HL-60 (cell line): ENCODE results near the gene PPP1R16B.
A peak's percentile ranks its signal among the peaks of the same experiment; 100 is the strongest.

Experiments
- DNase-seq, 2 experiments: peaks; one replicate each; pipeline ENCODE4 v3.0.0-alpha.2; 2010 to 2020; ENCODE audit warnings: low read depth in 1 of 2, low spot score in 1 of 2
- H3K27ac ChIP-seq: fragments of 250-450 bp; sonication (Bioruptor Pico); replicated peaks from 2 replicates; pipeline ENCODE4 v1.5.1; 2020; ENCODE audit warnings: mild to moderate bottlenecking, moderate library complexity
- H3K27me3 ChIP-seq: fragments of 250-450 bp; sonication (Bioruptor Pico); 2 replicates; pipeline ENCODE4 v1.5.1; 2021; ENCODE audit warnings: mild to moderate bottlenecking, moderate library complexity; ENCODE audit not compliant: insufficient read depth, poor library complexity, severe bottlenecking
- H3K4me3 ChIP-seq: replicated peaks from 2 replicates; pipeline ENCODE4 v1.5.1; 2011; ENCODE audit warnings: mild to moderate bottlenecking, control low read depth, low read length; ENCODE audit not compliant: insufficient read depth
- CTCF ChIP-seq: IDR thresholded peaks from one replicate; pipeline ENCODE4 v1.5.1; 2011; ENCODE audit warnings: low read length, control low read depth, inconsistent platforms; ENCODE audit not compliant: insufficient read depth
- GABPA ChIP-seq: IDR thresholded peaks from 2 replicates; pipeline ENCODE4 v1.6.1; 2012; ENCODE audit warnings: low read depth
- POLR2AphosphoS5 ChIP-seq: IDR thresholded peaks from 2 replicates; pipeline ENCODE4 v1.6.1; 2012; ENCODE audit warnings: low read depth
- REST ChIP-seq: IDR thresholded peaks from 2 replicates; pipeline ENCODE4 v1.6.1; 2012; ENCODE audit warnings: low read depth; ENCODE audit not compliant: insufficient replicate concordance
- SPI1 ChIP-seq: IDR thresholded peaks from 2 replicates; pipeline ENCODE4 v1.6.1; 2012; ENCODE audit warnings: low read depth, mild to moderate bottlenecking, borderline replicate concordance
- long read RNA-seq: library from polyadenylated mRNA; unstranded; transcript quantifications from one replicate; pipeline ENCODE4 v2.0.0, GENCODE V29; 2020

Gene PPP1R16B
- long read RNA-seq, partial matches to known transcripts: 0 of 2 reads
- long read RNA-seq, other reads (novel, unspliced or antisense): 2 of 2 reads

- no peak for DNase-seq
- Histone ChIP-seq H3K4me3 (peak within 1 kb of the TSS; percentile 59), H3K27me3 (peaks cover 21% of the 10 kb centered on the region), H3K27ac (no peak within 1 kb of the TSS)
- TF ChIP-seq GABPA (no peak), POLR2AphosphoS5 (no peak), SPI1 (no peak), CTCF (no peak), REST (no peak)
Observed at GRCh38 chr20:38805502-38805957, at the start of gene PPP1R16B. PPP1R16B (plus strand) TSS chr20:38805697; CDS start chr20:38835926, 30,229 bp downstream.

GRCh38 chr20:38757145-38757775 is 48.2 kb upstream of the PPP1R16B start:
- TF ChIP-seq GABPA (no peak), POLR2AphosphoS5 (no peak), CTCF (no peak), SPI1 (no peak), REST (no peak)
- H3K27me3 ChIP-seq: no peaks in the 10 kb centered on the region
- DNase-seq: no peak
- no peak overlapping the region for H3K27ac ChIP-seq
- H3K4me3 ChIP-seq: no peak overlapping the region

GRCh38 chr20:38759106-38759505 is 46.4 kb upstream of the PPP1R16B start:
- no peak for DNase-seq
- no peaks in the 10 kb centered on the region for H3K27me3 ChIP-seq
- H3K27ac ChIP-seq: no peak overlapping the region
- TF ChIP-seq SPI1 (no peak), POLR2AphosphoS5 (no peak), GABPA (no peak), CTCF (no peak), REST (no peak)
- no peak overlapping the region for H3K4me3 ChIP-seq
